GM18909 (cell line): ENCODE data around the gene TTC34.

Experiments
- ATAC-seq: cut with Tn5 transposase; IDR thresholded peaks from one replicate; pipeline ENCODE4 v1.9.1; 2021; ENCODE audit warnings: mild to moderate bottlenecking; ENCODE audit not compliant: unreplicated experiment, poor library complexity

The TTC34 gene

DNA sequence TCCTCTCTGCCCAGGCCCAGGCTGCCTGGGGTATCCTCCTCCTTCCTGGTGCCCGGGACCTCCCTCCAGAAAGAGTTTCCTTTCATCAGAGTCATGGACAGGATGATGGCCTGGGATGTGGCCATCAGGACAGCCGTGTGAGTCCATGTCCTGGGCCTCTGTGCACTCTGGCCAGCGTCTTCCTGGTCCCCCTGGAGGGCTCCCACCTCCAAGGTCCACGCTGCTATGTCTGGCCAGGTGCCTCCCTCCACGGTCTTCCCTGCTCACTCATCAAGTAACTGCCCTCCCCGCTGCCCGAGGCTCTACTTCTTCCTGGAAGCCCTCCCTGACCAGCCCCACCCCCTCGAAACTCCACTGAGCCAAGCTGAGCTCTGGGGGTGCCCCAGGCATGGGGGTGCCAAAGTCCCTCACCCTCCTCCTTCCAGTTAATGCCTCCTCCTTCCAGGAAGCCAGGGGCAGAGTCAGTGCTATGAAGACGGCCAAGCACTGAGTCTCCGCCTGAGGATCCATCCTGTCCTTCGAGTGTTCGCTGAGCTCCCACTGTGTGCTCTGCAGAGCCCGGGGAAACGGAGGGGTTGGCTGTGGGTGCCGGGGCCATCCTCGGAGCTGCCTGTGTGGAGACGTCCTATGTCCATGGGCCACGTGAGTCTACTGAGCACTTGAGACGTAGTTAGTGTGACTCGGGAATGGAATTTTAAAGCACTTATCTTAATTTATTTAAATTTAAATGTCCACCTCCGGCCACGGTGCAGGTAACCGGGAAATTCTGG is 28.5 kb upstream of the TTC34 start:
- no peak for ATAC-seq

DNA sequence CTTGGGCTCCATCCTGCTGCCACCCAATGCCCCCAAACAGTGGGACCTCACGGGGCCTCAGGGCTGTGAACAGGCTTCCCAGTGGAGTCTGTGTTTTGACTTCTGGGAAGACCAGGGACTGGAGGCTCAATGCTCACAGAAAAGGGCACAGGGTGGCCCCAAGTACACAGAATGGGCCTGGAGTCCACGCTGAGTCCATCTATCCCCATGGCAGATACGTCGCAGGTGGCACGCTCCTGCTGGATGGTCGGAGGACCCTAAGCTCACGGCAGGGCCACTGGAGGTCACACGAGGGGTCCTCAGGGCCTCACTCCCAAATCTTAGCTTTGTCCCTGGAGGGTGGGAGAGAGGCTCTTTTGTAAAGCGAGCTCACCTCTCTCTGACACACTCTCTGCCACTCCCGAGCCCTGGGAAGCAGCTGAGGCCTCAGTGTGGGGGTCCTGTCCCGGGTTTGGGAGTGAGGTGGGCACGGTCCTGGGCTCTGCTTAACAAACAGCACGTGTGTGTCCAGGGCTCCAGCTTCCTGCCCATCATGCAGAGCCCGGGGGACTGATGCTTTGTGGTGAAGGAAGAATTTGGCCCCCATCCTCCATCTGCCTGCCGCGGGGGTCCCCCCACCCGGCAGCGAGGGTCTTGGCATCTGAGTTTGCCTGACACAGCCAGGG is 27.2 kb upstream of the TTC34 start:
- ATAC-seq, result no peak

GRCh38 chr1:2826736-2827292 is 25.3 kb upstream of the TTC34 start:
- ATAC-seq, result no peak

DNA sequence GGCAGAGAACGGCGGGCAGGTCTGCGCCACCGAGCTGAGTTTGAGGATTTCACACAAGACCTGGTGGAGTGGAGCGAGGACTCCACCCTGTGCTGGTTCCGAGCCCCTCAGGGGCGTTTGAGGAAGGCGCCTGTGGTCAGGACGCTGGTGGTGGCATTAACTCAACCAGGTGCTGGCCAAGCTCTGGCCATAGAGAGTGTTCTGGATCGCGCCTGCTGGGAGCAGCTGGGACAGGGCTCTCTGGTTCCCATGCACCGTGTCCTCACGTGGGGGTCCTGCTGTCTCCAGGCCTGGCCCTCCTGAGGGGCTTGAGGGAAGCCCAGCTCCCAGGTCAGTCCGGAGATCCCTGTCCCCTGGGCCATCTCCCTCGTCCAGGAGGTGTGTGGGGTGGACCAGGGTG is 24.8 kb upstream of the TTC34 start:
- ATAC-seq, result no peak

DNA sequence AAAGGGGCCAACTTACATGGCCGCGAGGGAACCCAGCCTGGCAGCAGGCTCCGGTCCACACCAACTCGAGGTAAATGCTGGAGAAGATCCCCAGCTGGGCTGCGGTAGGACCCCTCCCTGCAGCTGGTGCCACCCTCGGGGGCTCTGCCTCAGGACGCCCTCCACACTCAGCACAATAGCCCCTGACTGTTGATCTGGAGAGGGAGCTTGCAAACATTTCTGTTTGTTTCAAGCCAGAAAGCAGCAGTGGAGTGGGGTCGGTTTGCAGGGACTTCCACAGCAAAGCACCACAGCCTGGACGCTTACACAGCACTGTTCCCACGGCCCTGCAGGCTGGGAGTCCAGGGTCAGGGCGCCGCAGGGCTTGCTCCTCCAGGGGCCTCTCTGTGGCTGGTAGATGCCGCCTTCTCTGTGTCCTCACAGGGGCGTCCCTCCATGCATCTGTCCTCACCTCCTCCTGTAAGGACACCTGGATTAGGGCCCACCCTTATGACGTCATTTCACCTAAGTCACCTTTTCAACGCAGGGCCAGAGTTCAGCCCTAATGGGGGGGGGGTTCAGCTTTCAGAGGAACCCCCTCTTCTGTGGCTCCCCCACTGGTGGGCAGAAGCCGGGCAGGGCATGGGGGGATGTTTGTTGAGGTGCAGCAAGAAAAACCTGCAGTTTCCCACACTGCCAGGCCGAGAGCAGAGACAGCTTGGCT is 24.1 kb upstream of the TTC34 start:
- ATAC-seq, result no peak

DNA sequence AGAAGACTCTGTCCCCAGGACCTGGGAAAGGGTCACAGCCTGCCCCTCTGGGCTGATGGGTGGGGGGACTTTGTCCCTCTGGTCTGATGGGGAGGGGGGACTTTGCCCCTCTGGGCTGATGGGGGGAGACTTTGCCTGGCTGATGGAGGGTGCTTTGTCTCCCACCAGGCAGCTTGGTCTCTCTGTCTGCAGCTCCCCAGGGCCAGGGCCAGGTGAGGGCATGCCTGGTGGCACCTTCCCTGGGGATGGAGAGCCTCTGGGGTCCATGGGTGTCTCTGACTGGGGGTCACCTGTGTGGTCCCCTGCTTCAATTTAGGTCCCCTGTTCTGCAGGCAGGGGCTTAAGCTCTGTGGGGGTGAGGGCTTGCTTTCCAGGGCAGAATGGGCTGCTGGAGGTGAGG is 23.5 kb upstream of the TTC34 start:
- no peak for ATAC-seq

- ATAC-seq, result no peak
Measured at GRCh38 chr1:2823921-2824610, 22.6 kb upstream of the TTC34 start.

DNA sequence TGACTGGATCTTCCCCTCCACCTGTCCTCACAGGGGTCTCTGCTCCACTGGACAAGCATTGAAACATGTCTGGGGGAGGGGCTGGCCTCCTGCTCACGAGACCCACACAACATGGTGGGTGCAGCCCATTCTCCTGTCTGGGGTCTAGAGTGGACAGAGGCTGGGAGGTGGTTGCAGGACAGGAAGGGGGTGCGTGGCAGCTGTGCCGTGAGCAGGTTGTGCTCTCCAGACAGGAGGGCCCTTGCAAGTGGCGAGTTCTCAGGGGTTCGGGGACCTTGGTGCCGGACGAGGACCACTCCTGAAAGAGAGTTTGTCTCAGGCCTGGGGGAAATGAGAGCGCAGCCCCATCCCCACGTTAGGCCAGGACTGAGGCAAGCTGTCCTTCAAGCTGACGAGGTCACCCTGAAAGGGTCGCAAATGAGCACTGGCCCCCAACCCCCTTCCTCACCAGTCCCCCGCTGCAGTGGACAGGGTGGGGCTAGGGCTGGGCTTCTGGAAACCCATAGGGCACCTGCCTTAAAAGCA is 21.2 kb upstream of the TTC34 start:
- no peak for ATAC-seq

DNA sequence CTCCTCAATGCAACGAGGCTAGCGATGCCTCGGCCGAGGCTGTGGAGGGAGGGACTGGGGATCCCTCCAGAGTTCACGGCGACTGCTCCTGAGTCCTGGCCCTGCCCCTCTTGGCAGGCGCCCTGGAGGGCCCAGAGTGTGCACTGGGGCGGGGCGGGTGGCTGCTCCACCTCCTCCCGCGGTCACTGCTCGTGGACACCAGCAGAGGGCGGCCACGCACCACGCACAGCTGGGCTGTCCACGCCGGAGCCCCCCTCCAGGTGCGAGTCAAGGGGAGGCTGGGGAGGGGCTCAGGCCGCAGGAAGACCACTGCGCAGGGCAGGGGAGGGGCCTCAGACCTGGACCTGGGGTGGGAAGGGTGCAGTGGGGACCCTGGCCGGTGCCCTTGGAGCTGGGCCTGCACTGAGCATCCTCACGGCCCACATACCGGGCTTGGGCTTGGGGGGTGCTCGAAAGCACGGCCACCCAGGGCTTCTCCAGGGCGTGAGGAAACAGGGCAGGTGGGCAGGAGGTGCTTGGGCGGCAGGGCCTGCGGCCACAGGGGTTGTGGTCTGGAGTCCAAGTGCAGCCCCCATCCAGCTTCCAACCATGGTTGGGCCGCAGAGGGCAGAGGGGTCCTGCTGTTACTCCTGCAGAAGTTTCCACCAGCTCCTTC is 20.6 kb upstream of the TTC34 start:
- no peak for ATAC-seq

DNA sequence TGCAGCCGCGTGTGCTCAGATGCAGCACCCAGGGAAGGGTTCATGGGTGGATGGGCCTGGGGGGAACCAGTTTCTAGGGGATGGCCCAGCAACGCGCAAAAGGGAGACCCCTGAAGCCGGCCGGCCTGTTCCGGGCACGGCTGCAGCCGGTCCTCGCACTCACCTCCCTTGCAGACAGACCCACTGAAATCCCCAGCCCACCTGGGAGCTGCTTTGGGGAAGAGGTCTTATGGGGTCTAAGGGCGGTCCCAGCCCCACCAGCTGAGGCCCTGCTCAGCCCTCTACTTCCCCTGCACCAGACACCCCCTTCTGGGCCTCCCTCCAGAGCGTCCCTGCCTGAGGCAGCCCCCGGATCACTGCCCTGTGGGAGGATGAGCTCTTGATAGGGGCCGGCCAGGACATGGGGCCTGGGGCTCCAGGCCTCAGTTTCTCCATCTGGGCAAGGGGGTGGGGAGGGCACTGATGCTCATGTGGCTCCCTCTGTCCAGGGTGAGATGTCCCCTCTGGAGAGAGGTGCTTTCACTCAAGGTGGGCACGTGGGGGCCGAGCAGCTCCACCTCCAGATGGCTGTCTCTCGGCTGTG is 20.0 kb upstream of the TTC34 start:
- no peak for ATAC-seq

DNA sequence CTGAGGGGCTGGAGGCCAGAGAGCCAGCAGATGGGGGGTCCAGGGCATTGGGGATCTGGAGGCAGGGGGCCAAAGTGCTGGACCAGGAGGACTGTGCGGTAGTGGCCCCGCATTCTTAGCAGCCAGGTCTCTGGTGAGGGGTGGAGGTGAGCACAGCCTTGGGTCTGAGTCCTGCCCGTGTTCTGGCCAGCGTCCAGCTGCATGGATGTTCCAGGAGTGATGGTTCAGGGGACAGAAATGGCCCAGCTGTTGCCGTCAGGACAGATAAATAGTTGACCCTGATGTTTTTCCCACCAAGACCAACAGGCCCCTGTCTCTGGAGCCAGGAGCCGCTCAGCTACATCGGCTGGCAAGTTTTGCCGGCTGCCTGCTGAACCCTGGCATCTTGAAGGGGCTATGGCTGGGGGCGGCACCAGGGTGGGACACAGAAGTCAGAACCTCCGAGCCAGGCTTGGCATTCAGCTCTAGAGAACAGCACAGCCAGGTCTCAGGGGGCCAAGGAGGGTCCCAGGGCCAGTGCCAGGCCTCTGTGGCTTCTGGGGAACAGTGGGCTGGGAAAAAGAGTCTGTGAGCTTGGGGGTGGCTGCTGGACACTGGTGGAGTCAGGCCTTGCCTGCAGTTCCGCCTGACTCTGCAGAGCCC is 19.4 kb upstream of the TTC34 start:
- ATAC-seq, result no peak

- ATAC-seq, result no peak
Measured at GRCh38 chr1:2819831-2820730, 18.6 kb upstream of the TTC34 start.

GRCh38 chr1:2819429-2819828 is 17.9 kb upstream of the TTC34 start:
- ATAC-seq, result no peak

- ATAC-seq, result no peak
Measured at GRCh38 chr1:2817784-2818564, 16.5 kb upstream of the TTC34 start.

DNA sequence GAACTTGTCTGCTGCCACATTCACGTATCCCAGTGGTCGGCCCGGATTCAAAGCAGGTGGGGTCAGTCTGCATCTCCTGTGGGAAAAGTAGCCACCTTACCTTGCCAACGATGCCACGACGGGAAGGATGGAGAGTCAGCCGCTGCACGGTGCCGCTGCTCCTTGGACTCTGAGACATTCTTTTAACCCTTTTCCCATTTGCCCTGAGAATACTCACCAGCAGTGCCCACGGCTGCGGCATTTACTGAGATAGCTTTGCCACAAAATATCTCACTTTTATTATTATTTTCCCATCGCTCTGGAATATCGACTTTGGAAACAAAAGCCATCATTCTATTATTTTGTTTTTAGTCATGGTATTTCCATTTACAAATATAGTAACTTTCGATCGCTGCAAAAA is 15.3 kb upstream of the TTC34 start:
- no peak for ATAC-seq

GRCh38 chr1:2815551-2815950 is 14.1 kb upstream of the TTC34 start:
- ATAC-seq, result no peak

GRCh38 chr1:2814511-2815075 is 13.1 kb upstream of the TTC34 start:
- ATAC-seq, result no peak
